Measurements from ENCODE around the gene TM4SF1. TPM values are rescaled to one million over a fixed set of nuclear protein-coding genes. Genes with fewer than 3 reads are reported as not detected.
A peak's percentile ranks its signal among the peaks of the same experiment; 100 is the strongest.

TM4SF1 gene
- 408 and 535 TPM in 2 replicates for total RNA-seq (2014; rRNA removed)
- percentile 100 among the genes with signal in this experiment for Bru-seq, nascent RNA
- percentile 99 among the genes with signal in this experiment for BruChase-seq, experiment 1, labeled RNA remaining after a 6-hour chase
- BruChase-seq, experiment 2, labeled RNA remaining after a 2-hour chase: percentile 99 among the genes with signal in this experiment
- long read RNA-seq, transcript TM4SF1-204 (4 exons, 976 nt): minor isoform, 8 of 1,021 reads
- long read RNA-seq, transcript TM4SF1-201 (5 exons, 1,771 nt): major isoform, 658 of 1,021 reads
- long read RNA-seq, partial matches to known transcripts: 41 of 1,021 reads
- long read RNA-seq, other reads (novel, unspliced or antisense): 314 of 1,021 reads

- ATAC-seq (peak; percentile 80), DNase-seq (peak; percentile 98)
- ChIA-PET POLR2A (ENCODE audit: unreplicated experiment) (interaction anchor here (0.5 to 3.6 kb wide), 19 partner anchors 10 to 556 kb away, joined by 3 to 34 read pairs (median 5); partner anchors contain the start of genes TM4SF4 and WWTR1), CTCF (interaction anchor here (0.6 to 1.4 kb wide), 4 partner anchors 10 to 104 kb away, joined by 3 to 9 read pairs (median 4); no protein-coding TSS in a partner anchor)
- Histone ChIP-seq H3K79me2 (ENCODE audit: low read length) (peaks cover 55% of the 10 kb centered on the region), H3K9me3 (ENCODE audit: low read length) (no peaks in the 10 kb centered on the region), H3F3A (ENCODE audit: low read length, unreplicated experiment) (peaks cover 17% of the 10 kb centered on the region), H3K9me2 (replicated peaks; ENCODE audit: low read length) (no peaks in the 10 kb centered on the region), H2AFZ (ENCODE audit: low read length) (no peak within 1 kb of the TSS), H4K20me1 (ENCODE audit: low read length) (peaks cover 43% of the 10 kb centered on the region), H3K4me3 (ENCODE audit: low read length) (peak within 1 kb of the TSS; percentile 90), H3K9ac (ENCODE audit: low read length) (peak within 1 kb of the TSS; percentile 93), H3K4me1 (ENCODE audit: insufficient read depth, low read length) (peaks cover 63% of the 10 kb centered on the region), H3K4me2 (ENCODE audit: low read length) (peak within 1 kb of the TSS; percentile 92), H3K36me3 (ENCODE audit: low read depth, low read length) (peaks cover 35% of the 10 kb centered on the region), H3K27me3 (ENCODE audit: low read length) (no peaks in the 10 kb centered on the region), H3K27ac (ENCODE audit: low read length) (peak within 1 kb of the TSS; percentile 99)
- TF ChIP-seq CTCF (conservative IDR thresholded peaks at IDR 0.05; ENCODE audit: low read depth, low read length) (no peak), EZH2phosphoT487 (IDR thresholded peaks at IDR 0.05; ENCODE audit: borderline replicate concordance, low read length) (no peak), EZH2 (IDR thresholded peaks at IDR 0.05; ENCODE audit: low read length, unreplicated experiment) (no peak)
- BruUV-seq (replicated peaks): TSS peak; percentile 93
- intact Hi-C loops (cut with micrococcal nuclease): loop anchor here (1.0 to 10.0 kb wide), 5 partner anchors 10 to 277 kb away; partner anchors contain the start of gene WWTR1
These were observed at the start of gene TM4SF1 for GRCh38 chr3:149377408-149378364. Gene TM4SF1, minus strand, starts transcription at chr3:149377649. Its CDS starts 102 bp downstream, at chr3:149377547.

- H3K27ac ChIP-seq (ENCODE audit: low read length): no peak overlapping the region
- no peak overlapping the region for H3K4me3 ChIP-seq (ENCODE audit: low read length)
- TF ChIP-seq EZH2 (IDR thresholded peaks at IDR 0.05; ENCODE audit: low read length, unreplicated experiment): no peak
- no peak for TF ChIP-seq CTCF (conservative IDR thresholded peaks at IDR 0.05; ENCODE audit: low read depth, low read length)
- no peak for TF ChIP-seq EZH2phosphoT487 (IDR thresholded peaks at IDR 0.05; ENCODE audit: borderline replicate concordance, low read length)
- ChIA-PET CTCF (no interaction called here), POLR2A (ENCODE audit: unreplicated experiment) (no interaction called here)
- no peaks in the 10 kb centered on the region for H3F3A ChIP-seq (ENCODE audit: low read length, unreplicated experiment)
- H3K36me3 ChIP-seq (ENCODE audit: low read depth, low read length): no peaks in the 10 kb centered on the region
- intact Hi-C loops (cut with micrococcal nuclease): no loop called here
- H3K9me2 ChIP-seq (replicated peaks; ENCODE audit: low read length): no peaks in the 10 kb centered on the region
- H3K4me1 ChIP-seq (ENCODE audit: insufficient read depth, low read length): no peaks in the 10 kb centered on the region
- no peaks in the 10 kb centered on the region for H3K27me3 ChIP-seq (ENCODE audit: low read length)
- no peak overlapping the region for H3K4me2 ChIP-seq (ENCODE audit: low read length)
- H2AFZ ChIP-seq (ENCODE audit: low read length): no peak overlapping the region
- no peaks in the 10 kb centered on the region for H3K9me3 ChIP-seq (ENCODE audit: low read length)
- BruUV-seq (replicated peaks): no TSS peak
- no peak overlapping the region for H3K9ac ChIP-seq (ENCODE audit: low read length)
- ATAC-seq (no peak), DNase-seq (no peak)
- H3K79me2 ChIP-seq (ENCODE audit: low read length): no peaks in the 10 kb centered on the region
- H4K20me1 ChIP-seq (ENCODE audit: low read length): no peaks in the 10 kb centered on the region
These were observed 48.9 kb upstream of the TM4SF1 start for GRCh38 chr3:149426325-149426724.

All from PC-3 (cell line).